Body of pancreas (tissue), 4 donors: Measurements from ENCODE around the gene GPR135. TPM values are rescaled to one million over a fixed set of nuclear protein-coding genes. Genes with fewer than 3 reads are reported as not detected.
A peak's percentile ranks its signal among the peaks of the same experiment; 100 is the strongest.

ENCODE experiments used
- ATAC-seq: fragments of 150-250 bp; one replicate; pipeline ENCODE4 v1.9.1; 2016
- DNase-seq, 4 donors: peaks; one replicate each; pipeline ENCODE4 v3.0.0-alpha.2; 2019
- H3K27ac ChIP-seq, 4 donors: fragments of 200-600 bp; sonication (generic); 1 replicate in 3 of 4; 2 replicates in 1 of 4; pipeline versions ENCODE4 v1.5.1 to v1.6.1; 2016 to 2019; ENCODE audit warnings: mild to moderate bottlenecking in 1 of 4, mixed read lengths in 1 of 4, moderate library complexity in 1 of 4
- H3K27me3 ChIP-seq, 2 donors: fragments of 200-600 bp; sonication (generic); one replicate each; pipeline ENCODE4 v1.6.0; 2016; ENCODE audit warnings: mild to moderate bottlenecking in 1 of 2
- H3K36me3 ChIP-seq, 2 donors: fragments of 200-600 bp; sonication (generic); replicated peaks in 1 of 2; 2 replicates each; pipeline ENCODE4 v1.5.1; 2016; ENCODE audit warnings: low read depth in 2 of 2; ENCODE audit not compliant: insufficient read depth in 1 of 2
- H3K4me1 ChIP-seq: fragments of 200-600 bp; sonication (generic); one replicate; pipeline ENCODE4 v1.6.0; 2016
- H3K4me3 ChIP-seq, 2 donors: fragments of 200-600 bp; sonication (generic); 1 replicate in 1 of 2; 2 replicates in 1 of 2; pipeline ENCODE4 v1.5.1; 2016 to 2019
- H3K9me3 ChIP-seq, 3 donors: fragments of 200-600 bp; sonication (generic); 1 replicate in 2 of 3; 2 replicates in 1 of 3; pipeline ENCODE4 v1.5.1; 2016
- POLR2A ChIP-seq, 3 donors: fragments of 450-650 bp; IDR thresholded peaks; one replicate each; pipeline ENCODE4 v1.6.1; 2016; ENCODE audit warnings: antibody characterized with exemption in 3 of 3, mild to moderate bottlenecking in 2 of 3
- WGBS, 2 donors: methylation state at CpG; one replicate each; pipeline ENCODE4 v1.1.5; 2017; 5-methylcytosine and 5-hydroxymethylcytosine counted together
- intact Hi-C: fragments of 100-400 bp; cut with DNase I; formaldehyde crosslinking; loops from one replicate; pipeline ENCODE4 v1.15.1; 2023
- total RNA-seq, 2 donors: library from RNA; depleted of rRNA; stranded (reverse); fragments of >200 nt; gene quantifications; one replicate each; pipeline ENCODE4 v1.1.0, GENCODE V29; 2016
- TF ChIP-seq, protein P1 (sequence below), 7 experiments: fragments of 450-650 bp in 4 of 7; fragments of 200-600 bp in 3 of 7; sonication (generic) in 3 of 7; IDR thresholded peaks; one replicate each; pipeline ENCODE4 v1.5.1; 2016 to 2019; ENCODE audit warnings: antibody characterized with exemption in 7 of 7

GPR135 gene
- total RNA-seq, 2 donors from 2014 or later = 4.2 to 4.6 TPM

DNA sequence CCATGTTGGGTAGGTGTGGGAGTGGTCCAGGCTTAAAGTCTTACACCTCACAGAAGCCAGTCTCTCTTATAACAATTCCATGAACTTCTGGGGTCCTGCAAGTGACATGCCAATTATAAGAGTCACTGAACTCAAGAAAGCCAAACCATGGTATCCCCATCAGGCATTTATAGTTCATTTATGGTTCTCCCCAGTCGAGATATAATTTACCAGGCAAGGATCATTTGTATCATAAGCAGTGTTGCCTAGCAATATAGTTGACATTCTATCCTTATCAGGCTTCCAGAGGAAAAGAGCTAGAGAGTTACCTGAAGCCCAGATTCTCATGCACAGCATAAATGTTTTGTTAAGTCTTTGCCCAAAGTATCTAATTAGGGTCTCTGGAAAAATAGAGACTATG lies 27.2 kb upstream of the GPR135 start:
- no peak for ATAC-seq
- TF ChIP-seq, protein P1, sequence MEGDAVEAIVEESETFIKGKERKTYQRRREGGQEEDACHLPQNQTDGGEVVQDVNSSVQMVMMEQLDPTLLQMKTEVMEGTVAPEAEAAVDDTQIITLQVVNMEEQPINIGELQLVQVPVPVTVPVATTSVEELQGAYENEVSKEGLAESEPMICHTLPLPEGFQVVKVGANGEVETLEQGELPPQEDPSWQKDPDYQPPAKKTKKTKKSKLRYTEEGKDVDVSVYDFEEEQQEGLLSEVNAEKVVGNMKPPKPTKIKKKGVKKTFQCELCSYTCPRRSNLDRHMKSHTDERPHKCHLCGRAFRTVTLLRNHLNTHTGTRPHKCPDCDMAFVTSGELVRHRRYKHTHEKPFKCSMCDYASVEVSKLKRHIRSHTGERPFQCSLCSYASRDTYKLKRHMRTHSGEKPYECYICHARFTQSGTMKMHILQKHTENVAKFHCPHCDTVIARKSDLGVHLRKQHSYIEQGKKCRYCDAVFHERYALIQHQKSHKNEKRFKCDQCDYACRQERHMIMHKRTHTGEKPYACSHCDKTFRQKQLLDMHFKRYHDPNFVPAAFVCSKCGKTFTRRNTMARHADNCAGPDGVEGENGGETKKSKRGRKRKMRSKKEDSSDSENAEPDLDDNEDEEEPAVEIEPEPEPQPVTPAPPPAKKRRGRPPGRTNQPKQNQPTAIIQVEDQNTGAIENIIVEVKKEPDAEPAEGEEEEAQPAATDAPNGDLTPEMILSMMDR (IDR thresholded peaks at IDR 0.05) = no peak
- no peak for TF ChIP-seq POLR2A (IDR thresholded peaks at IDR 0.05)
- Histone ChIP-seq H3K4me1 (no peaks in the 10 kb centered on the region), H3K4me3 (no peak overlapping the region), H3K9me3 (no peaks in the 10 kb centered on the region), H3K27me3 (no peaks in the 10 kb centered on the region), H3K27ac (no peak overlapping the region), H3K36me3 (peaks cover 0 to 11% of the 10 kb centered on the region in 2 donors)
- no peak for DNase-seq
- WGBS, 2 donors = 31 to 45% methylated on average over 1 of the region's 1 CpG
- intact Hi-C loops = no loop called here

DNA sequence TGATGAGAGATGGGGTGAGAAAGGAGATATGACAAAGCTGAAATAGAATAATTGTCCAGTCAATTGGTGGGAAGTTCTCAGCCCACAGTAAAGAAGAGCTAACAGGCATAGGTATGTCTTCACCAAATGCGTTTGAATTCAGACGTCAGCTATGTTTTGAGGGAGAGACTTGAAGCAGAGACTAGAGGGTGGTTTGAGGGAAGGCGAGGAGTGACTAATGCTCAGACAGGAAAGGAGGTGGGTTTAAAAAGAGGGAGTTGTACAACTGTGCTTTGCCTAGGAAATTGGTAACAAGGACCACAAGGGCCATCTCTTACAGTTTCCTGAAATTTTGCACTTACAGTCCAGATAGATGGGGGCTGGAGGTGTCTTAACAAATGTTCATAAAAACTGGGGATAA lies 25.6 kb upstream of the GPR135 start:
- ATAC-seq (no peak), DNase-seq (no peak)
- H3K4me3 ChIP-seq = no peak overlapping the region
- TF ChIP-seq, protein P1 (IDR thresholded peaks at IDR 0.05) = no peak
- TF ChIP-seq POLR2A (IDR thresholded peaks at IDR 0.05) = no peak
- no peaks in the 10 kb centered on the region for H3K9me3 ChIP-seq
- peaks cover 12% of the 10 kb centered on the region for H3K4me1 ChIP-seq
- H3K27ac ChIP-seq = no peak overlapping the region
- intact Hi-C loops = no loop called here
- WGBS, 2 donors = 89 to 94% methylated on average over 3 of the region's 3 CpGs
- peaks cover 0 to 9% of the 10 kb centered on the region in 2 donors for H3K36me3 ChIP-seq
- H3K27me3 ChIP-seq = no peaks in the 10 kb centered on the region

GRCh38 chr14:59484639-59485175 lies 19.5 kb upstream of the GPR135 start:
- Histone ChIP-seq H3K36me3 (no peaks in the 10 kb centered on the region), H3K4me3 (peak overlapping the region; percentile 93 to 94), H3K9me3 (no peaks in the 10 kb centered on the region), H3K27me3 (no peaks in the 10 kb centered on the region), H3K4me1 (peaks cover 50% of the 10 kb centered on the region), H3K27ac (peak overlapping the region; percentile 81 to 96 (median 87))
- WGBS, 2 donors = 0% methylated on average over 19 to 32 of the region's 32 CpGs
- ATAC-seq = peak; percentile 46
- intact Hi-C loops = no loop called here
- DNase-seq = no peak
- TF ChIP-seq, protein P1 (IDR thresholded peaks at IDR 0.05) = no peak
- TF ChIP-seq POLR2A (IDR thresholded peaks at IDR 0.05) = no peak

DNA sequence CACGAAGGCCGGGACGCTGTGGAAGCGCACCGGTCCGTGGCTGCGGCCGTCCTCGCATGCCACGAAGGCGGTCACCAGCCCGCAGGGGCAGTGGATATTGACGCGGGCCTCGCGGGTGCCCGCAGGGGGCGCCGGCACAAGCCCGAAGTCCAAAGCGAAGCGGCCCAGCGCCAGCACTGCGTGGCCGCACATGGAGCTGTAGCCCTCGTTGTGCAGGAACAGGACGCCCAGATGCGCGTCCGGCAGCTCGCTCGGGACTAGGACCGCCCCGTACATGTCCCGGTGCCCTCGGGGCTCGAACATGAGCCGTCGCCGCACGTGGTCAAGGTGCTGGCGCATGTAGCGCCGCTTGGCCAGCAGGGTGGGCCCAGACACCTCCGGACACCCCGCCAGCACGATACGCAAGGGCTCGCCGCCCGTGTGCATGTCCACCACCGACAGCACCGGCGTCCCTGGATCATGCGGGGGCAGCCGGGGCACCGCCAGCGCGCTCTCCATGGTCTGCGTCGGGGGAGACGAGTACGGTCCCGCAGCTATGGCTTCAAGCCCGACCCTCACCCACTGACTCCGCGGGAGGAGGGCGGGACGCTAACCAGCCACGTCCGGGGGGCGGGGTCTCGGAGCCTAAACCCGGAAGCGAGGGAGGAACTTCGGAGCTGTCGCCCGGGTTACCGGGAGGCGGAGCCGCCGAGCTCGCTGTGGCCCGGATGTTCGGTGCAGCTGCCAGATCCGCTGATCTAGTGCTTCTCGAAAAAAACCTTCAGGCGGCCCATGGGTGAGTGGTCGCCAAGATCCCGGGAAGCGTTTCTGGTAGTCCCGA lies 18.8 kb upstream of the GPR135 start, which contains the start of the genes JKAMP and L3HYPDH:
Gene JKAMP (plus strand): TSS at position 699 of the 820 bp plus-strand sequence. CDS start 73 bp downstream, at position 772.
Gene L3HYPDH (minus strand): TSS at position 590 of the 820 bp plus-strand sequence. CDS start 92 bp downstream, at position 498.
- WGBS, 2 donors = 0 to 1% methylated on average over 22 to 88 of the region's 92 CpGs
- DNase-seq = peak; percentile 97 to 99 (median 98)
- Histone ChIP-seq H3K4me3 (peak within 1 kb of the TSS; percentile 93 to 94), H3K9me3 (no peaks in the 10 kb centered on the region), H3K27me3 (no peaks in the 10 kb centered on the region), H3K4me1 (peaks cover 50% of the 10 kb centered on the region), H3K36me3 (no peaks in the 10 kb centered on the region), H3K27ac (peak within 1 kb of the TSS; percentile 81 to 96 (median 87))
- intact Hi-C loops = no loop called here
- peak; percentile 94 for ATAC-seq
- TF ChIP-seq, protein P1 (IDR thresholded peaks at IDR 0.05) = peak; percentile 48 to 69 (median 66)
- TF ChIP-seq POLR2A (IDR thresholded peaks at IDR 0.05) = peak; percentile 75 to 91 (median 91)
